Measurements from ENCODE around the gene SMCO4. TPM values are rescaled to one million over a fixed set of nuclear protein-coding genes. Genes with fewer than 3 reads are reported as not detected.
A peak's percentile ranks its signal among the peaks of the same experiment; 100 is the strongest.

The SMCO4 gene
- total RNA-seq, 1 donor from 2014 or later: 35.1 TPM

GRCh38 chr11:93519179-93519578 lies 24.0 kb downstream of the SMCO4 start:
- H3K27ac Mint-ChIP-seq: peak overlapping the region; percentile 18
- Histone ChIP-seq H3K27me3 (no peaks in the 10 kb centered on the region), H3F3A (ENCODE audit: low read depth) (no peaks in the 10 kb centered on the region), H3K4me2 (peak overlapping the region; percentile 50), H3K36me3 (no peaks in the 10 kb centered on the region), H3K27ac (no peak overlapping the region), H3K9me3 (ENCODE audit: low read depth) (no peaks in the 10 kb centered on the region), H3K4me1 (peaks cover 44% of the 10 kb centered on the region), H4K20me1 (ENCODE audit: low read depth) (peaks cover 40% of the 10 kb centered on the region), H2AFZ (replicated peaks) (no peak overlapping the region), H3K79me2 (ENCODE audit: low read depth) (peaks cover 80% of the 10 kb centered on the region), H3K9ac (no peak overlapping the region), H3K4me3 (no peak overlapping the region)
- H3K9me3 Mint-ChIP-seq: no peaks in the 10 kb centered on the region
- no peak for DNase-seq (ENCODE audit: low spot score)
- H3K36me3 Mint-ChIP-seq: peaks cover 7% of the 10 kb centered on the region
- H3K4me3 Mint-ChIP-seq: no peak overlapping the region
- H3K27me3 Mint-ChIP-seq (ENCODE audit: insufficient read depth, low read depth): peaks cover 2% of the 10 kb centered on the region
- H3K4me1 Mint-ChIP-seq: peaks cover 32% of the 10 kb centered on the region
- TF ChIP-seq EZH2 (IDR thresholded peaks at IDR 0.05) (no peak), EZH2phosphoT487 (IDR thresholded peaks at IDR 0.05) (no peak), CTCF (IDR thresholded peaks at IDR 0.05) (no peak)

- H3K4me1 Mint-ChIP-seq: peaks cover 32% of the 10 kb centered on the region
These were observed 25.1 kb downstream of the SMCO4 start for GRCh38 chr11:93518081-93518480.

GRCh38 chr11:93517611-93518010 lies 25.6 kb downstream of the SMCO4 start:
- H3K9me3 Mint-ChIP-seq: no peaks in the 10 kb centered on the region

More at GRCh38 chr11:93518081-93518480, 25.1 kb downstream of the SMCO4 start:
- H4K20me1 ChIP-seq (ENCODE audit: low read depth): peaks cover 40% of the 10 kb centered on the region
- H3K27ac Mint-ChIP-seq: no peak overlapping the region
- H3K27ac ChIP-seq: no peak overlapping the region
- H3K27me3 ChIP-seq: no peaks in the 10 kb centered on the region
- peaks cover 2% of the 10 kb centered on the region for H3K27me3 Mint-ChIP-seq (ENCODE audit: insufficient read depth, low read depth)
- peaks cover 78% of the 10 kb centered on the region for H3K79me2 ChIP-seq (ENCODE audit: low read depth)
- no peak overlapping the region for H2AFZ ChIP-seq (replicated peaks)
- no peak for DNase-seq (ENCODE audit: low spot score)
- H3K9me3 Mint-ChIP-seq: no peaks in the 10 kb centered on the region
- H3K4me3 Mint-ChIP-seq: no peak overlapping the region
- H3K36me3 ChIP-seq: no peaks in the 10 kb centered on the region
- TF ChIP-seq EZH2phosphoT487 (IDR thresholded peaks at IDR 0.05) (no peak), EZH2 (IDR thresholded peaks at IDR 0.05) (no peak), CTCF (IDR thresholded peaks at IDR 0.05) (no peak)
- no peak overlapping the region for H3K9ac ChIP-seq
- H3K4me3 ChIP-seq: no peak overlapping the region
- no peak overlapping the region for H3K4me2 ChIP-seq
- H3K9me3 ChIP-seq (ENCODE audit: low read depth): no peaks in the 10 kb centered on the region
- H3F3A ChIP-seq (ENCODE audit: low read depth): no peaks in the 10 kb centered on the region
- H3K4me1 ChIP-seq: peaks cover 44% of the 10 kb centered on the region
- H3K36me3 Mint-ChIP-seq: peaks cover 4% of the 10 kb centered on the region

More at GRCh38 chr11:93517611-93518010, 25.6 kb downstream of the SMCO4 start:
- Histone ChIP-seq H3K4me3 (no peak overlapping the region), H2AFZ (replicated peaks) (no peak overlapping the region), H3K9me3 (ENCODE audit: low read depth) (no peaks in the 10 kb centered on the region), H3K27ac (no peak overlapping the region), H3K4me1 (peaks cover 44% of the 10 kb centered on the region), H3K27me3 (no peaks in the 10 kb centered on the region), H3K36me3 (no peaks in the 10 kb centered on the region), H3K79me2 (ENCODE audit: low read depth) (peaks cover 78% of the 10 kb centered on the region), H3K4me2 (peak overlapping the region; percentile 50), H4K20me1 (ENCODE audit: low read depth) (peaks cover 40% of the 10 kb centered on the region), H3F3A (ENCODE audit: low read depth) (no peaks in the 10 kb centered on the region), H3K9ac (no peak overlapping the region)
- Mint-ChIP-seq H3K27me3 (ENCODE audit: insufficient read depth, low read depth) (peaks cover 2% of the 10 kb centered on the region), H3K36me3 (peaks cover 1% of the 10 kb centered on the region), H3K4me1 (peaks cover 30% of the 10 kb centered on the region), H3K27ac (no peak overlapping the region), H3K4me3 (no peak overlapping the region)
- DNase-seq (ENCODE audit: low spot score): no peak
- TF ChIP-seq CTCF (IDR thresholded peaks at IDR 0.05): no peak
- TF ChIP-seq EZH2 (IDR thresholded peaks at IDR 0.05): no peak
- no peak for TF ChIP-seq EZH2phosphoT487 (IDR thresholded peaks at IDR 0.05)
